ENCODE data around the gene DTNB.

GRCh38 chr2:25701801-25702200, 28.4 kb upstream of the DTNB start:
- TF ChIP-seq TCF12 (IDR thresholded peaks at IDR 0.05; ENCODE audit: low read depth) (no peak), EGR1 (IDR thresholded peaks at IDR 0.05) (no peak), EP300 (IDR thresholded peaks at IDR 0.05; ENCODE audit: borderline replicate concordance) (no peak), CEBPB (IDR thresholded peaks at IDR 0.05) (no peak), REST (IDR thresholded peaks at IDR 0.05; ENCODE audit: low read depth) (no peak), TAF1 (IDR thresholded peaks at IDR 0.05; ENCODE audit: low read depth) (no peak), USF1 (IDR thresholded peaks at IDR 0.05) (no peak), MAX (IDR thresholded peaks at IDR 0.05) (no peak), RAD21 (IDR thresholded peaks at IDR 0.05; ENCODE audit: low read depth) (no peak), CREB1 (IDR thresholded peaks at IDR 0.05; ENCODE audit: low read depth) (no peak), TEAD4 (IDR thresholded peaks at IDR 0.05) (no peak)
